HAP-1 (cell line): Measurements from ENCODE around the gene FSCN2.

Experiments
- DNase-seq, 2 experiments: peaks; one replicate each; pipeline ENCODE4 v3.0.0-alpha.2; 2016 to 2020; ENCODE audit warnings: low spot score in 2 of 2
- H3K27me3 ChIP-seq: fragments of 250-450 bp; sonication (Bioruptor Pico); 2 replicates; pipeline ENCODE4 v1.5.1; 2020; ENCODE audit warnings: low read depth, mild to moderate bottlenecking, moderate library complexity
- H3K36me3 ChIP-seq: fragments of 250-450 bp; sonication (Bioruptor Pico); replicated peaks from 2 replicates; pipeline ENCODE4 v1.5.1; 2020; ENCODE audit warnings: mild to moderate bottlenecking
- H3K4me1 ChIP-seq: fragments of 250-450 bp; sonication (Bioruptor Pico); 2 replicates; pipeline ENCODE4 v1.5.1; 2020; ENCODE audit warnings: mild to moderate bottlenecking
- H3K4me3 ChIP-seq: fragments of 250-450 bp; sonication (Bioruptor Pico); 2 replicates; pipeline ENCODE4 v1.5.1; 2020; ENCODE audit warnings: mild to moderate bottlenecking, moderate library complexity
- H3K9me3 ChIP-seq: fragments of 250-450 bp; sonication (Bioruptor Pico); 2 replicates; pipeline ENCODE4 v1.5.1; 2020; ENCODE audit warnings: mild to moderate bottlenecking, moderate library complexity
- in situ Hi-C: fragments of 300-500 bp; cut with MboI; formaldehyde crosslinking; loops from 3 replicates; pipeline ENCODE4 v1.14.3; 2020; ENCODE audit warnings: low sequenced_read_pairs, inconsistent platforms, mixed read lengths

Gene FSCN2

GRCh38 chr17:81566461-81567126 is 38.4 kb downstream of the FSCN2 start:
- no peak for DNase-seq
- in situ Hi-C loops = no loop called here
- Histone ChIP-seq H3K36me3 (peaks cover 83% of the 10 kb centered on the region), H3K27me3 (no peaks in the 10 kb centered on the region), H3K4me3 (no peak overlapping the region), H3K9me3 (no peaks in the 10 kb centered on the region), H3K4me1 (no peaks in the 10 kb centered on the region)

GRCh38 chr17:81567191-81567590 is 39.0 kb downstream of the FSCN2 start:
- no peaks in the 10 kb centered on the region for H3K9me3 ChIP-seq
- no peak for DNase-seq
- in situ Hi-C loops = no loop called here
- no peak overlapping the region for H3K4me3 ChIP-seq
- no peaks in the 10 kb centered on the region for H3K4me1 ChIP-seq
- peaks cover 83% of the 10 kb centered on the region for H3K36me3 ChIP-seq
- H3K27me3 ChIP-seq = no peaks in the 10 kb centered on the region

GRCh38 chr17:81568416-81568815 is 40.2 kb downstream of the FSCN2 start:
- H3K27me3 ChIP-seq = no peaks in the 10 kb centered on the region
- in situ Hi-C loops = no loop called here
- no peaks in the 10 kb centered on the region for H3K4me1 ChIP-seq
- peaks cover 79% of the 10 kb centered on the region for H3K36me3 ChIP-seq
- DNase-seq = no peak
- H3K9me3 ChIP-seq = no peaks in the 10 kb centered on the region
- no peak overlapping the region for H3K4me3 ChIP-seq

GRCh38 chr17:81569986-81570514 is 41.9 kb downstream of the FSCN2 start:
- Histone ChIP-seq H3K9me3 (no peaks in the 10 kb centered on the region), H3K36me3 (peaks cover 72% of the 10 kb centered on the region), H3K4me1 (no peaks in the 10 kb centered on the region; the same call in 1 of the 2 replicates), H3K27me3 (no peaks in the 10 kb centered on the region), H3K4me3 (no peak overlapping the region)
- in situ Hi-C loops = no loop called here
- no peak for DNase-seq

GRCh38 chr17:81570964-81571363 is 42.8 kb downstream of the FSCN2 start:
- Histone ChIP-seq H3K4me1 (no peaks in the 10 kb centered on the region; the same call in 1 of the 2 replicates), H3K27me3 (no peaks in the 10 kb centered on the region), H3K4me3 (no peak overlapping the region), H3K36me3 (peaks cover 70% of the 10 kb centered on the region), H3K9me3 (no peaks in the 10 kb centered on the region)
- in situ Hi-C loops = no loop called here
- DNase-seq = no peak

- Histone ChIP-seq H3K27me3 (no peaks in the 10 kb centered on the region), H3K9me3 (no peaks in the 10 kb centered on the region), H3K4me1 (peaks cover 6% of the 10 kb centered on the region), H3K36me3 (peaks cover 60% of the 10 kb centered on the region), H3K4me3 (no peak overlapping the region)
- in situ Hi-C loops = no loop called here
- no peak for DNase-seq
Measured at GRCh38 chr17:81572563-81573168, 44.5 kb downstream of the FSCN2 start.

- H3K4me1 ChIP-seq = peaks cover 6% of the 10 kb centered on the region
- no peaks in the 10 kb centered on the region for H3K9me3 ChIP-seq
- DNase-seq = no peak
- H3K36me3 ChIP-seq = peaks cover 50% of the 10 kb centered on the region
- H3K27me3 ChIP-seq = no peaks in the 10 kb centered on the region
- H3K4me3 ChIP-seq = no peak overlapping the region
- in situ Hi-C loops = no loop called here
Measured at GRCh38 chr17:81573794-81574642, 45.8 kb downstream of the FSCN2 start.

- no peak overlapping the region for H3K4me3 ChIP-seq
- DNase-seq = no peak
- H3K36me3 ChIP-seq = peaks cover 44% of the 10 kb centered on the region
- H3K9me3 ChIP-seq = no peaks in the 10 kb centered on the region
- H3K4me1 ChIP-seq = peaks cover 6% of the 10 kb centered on the region
- no peaks in the 10 kb centered on the region for H3K27me3 ChIP-seq
- in situ Hi-C loops = no loop called here
Measured at GRCh38 chr17:81574643-81574956, 46.4 kb downstream of the FSCN2 start.

- H3K36me3 ChIP-seq = peaks cover 34% of the 10 kb centered on the region
- H3K27me3 ChIP-seq = no peaks in the 10 kb centered on the region
- H3K9me3 ChIP-seq = no peaks in the 10 kb centered on the region
- no peak overlapping the region for H3K4me3 ChIP-seq
- in situ Hi-C loops = no loop called here
- DNase-seq = no peak
- peaks cover 6% of the 10 kb centered on the region for H3K4me1 ChIP-seq
Measured at GRCh38 chr17:81575836-81576235, 47.7 kb downstream of the FSCN2 start.

- Histone ChIP-seq H3K27me3 (no peaks in the 10 kb centered on the region), H3K4me3 (no peak overlapping the region), H3K36me3 (peaks cover 30% of the 10 kb centered on the region), H3K9me3 (no peaks in the 10 kb centered on the region), H3K4me1 (peaks cover 6% of the 10 kb centered on the region)
- in situ Hi-C loops = no loop called here
- DNase-seq = peak; percentile 52 to 54
Measured at GRCh38 chr17:81576621-81577277, 48.6 kb downstream of the FSCN2 start.

- peaks cover 6% of the 10 kb centered on the region for H3K4me1 ChIP-seq
- DNase-seq = peak in 1 of 2 experiments; percentile 51
Measured at GRCh38 chr17:81577278-81578000, 49.3 kb downstream of the FSCN2 start.

GRCh38 chr17:81578038-81578441 is 49.9 kb downstream of the FSCN2 start:
- in situ Hi-C loops = no loop called here
- H3K9me3 ChIP-seq = no peaks in the 10 kb centered on the region
- no peak overlapping the region for H3K4me3 ChIP-seq
- no peaks in the 10 kb centered on the region for H3K27me3 ChIP-seq
- peaks cover 39% of the 10 kb centered on the region for H3K36me3 ChIP-seq
- no peak for DNase-seq
- H3K4me1 ChIP-seq = peaks cover 6% of the 10 kb centered on the region

More at GRCh38 chr17:81577278-81578000, 49.3 kb downstream of the FSCN2 start:
- Histone ChIP-seq H3K27me3 (no peaks in the 10 kb centered on the region), H3K36me3 (peaks cover 33% of the 10 kb centered on the region), H3K4me3 (no peak overlapping the region), H3K9me3 (no peaks in the 10 kb centered on the region)
- in situ Hi-C loops = no loop called here
